ENCODE measurements around the gene EMC8.

EMC8 gene

GRCh38 chr16:85816159-85816558 is 16.8 kb upstream of the EMC8 start:
- CTCF ChIA-PET = interaction anchor here (0.6 to 7.9 kb wide), 2 partner anchors 172 to 212 kb away, joined by 3 to 210 read pairs; no protein-coding TSS in a partner anchor
- Histone ChIP-seq H3K4me3 (ENCODE audit: control insufficient read depth in 1 of 7, extremely low read depth in 1 of 7, insufficient read depth in 4 of 7, low read depth in 2 of 7, low read length in 6 of 7) (no peak overlapping the region), H3K36me3 (ENCODE audit: control insufficient read depth in 4 of 4, insufficient read depth in 4 of 4, low read length in 3 of 4) (no peaks in the 10 kb centered on the region), H3K27me3 (replicated peaks in 2 of 5; ENCODE audit: control insufficient read depth in 4 of 5, insufficient read depth in 5 of 5, low read length in 4 of 5) (peaks cover 0 to 56% (median 19%) of the 10 kb centered on the region in 5 experiments), H3K9me3 (ENCODE audit: control extremely low read depth in 1 of 5, control insufficient read depth in 4 of 5, insufficient read depth in 2 of 5, low read depth in 1 of 5, low read length in 4 of 5) (no peaks in the 10 kb centered on the region), H3K4me1 (ENCODE audit: control extremely low read depth in 1 of 4, control insufficient read depth in 4 of 4, insufficient read depth in 4 of 4, low read length in 3 of 4) (no peaks in the 10 kb centered on the region), H3K27ac (ENCODE audit: insufficient read depth in 1 of 2, low read depth in 1 of 2, low read length in 2 of 2, poor library complexity in 1 of 2, severe bottlenecking in 2 of 2) (no peak overlapping the region)
- no peak for DNase-seq
- POLR2A ChIA-PET = no interaction called here
- WGBS (ENCODE audit: insufficient coverage) = 100% methylated on average over 12 of the region's 14 CpGs

GRCh38 chr16:85812811-85813700 is 13.7 kb upstream of the EMC8 start:
- H3K27me3 ChIP-seq (replicated peaks in 2 of 5; ENCODE audit: control insufficient read depth in 4 of 5, insufficient read depth in 5 of 5, low read length in 4 of 5) = peaks cover 0 to 55% (median 18%) of the 10 kb centered on the region in 5 experiments
- WGBS (ENCODE audit: insufficient coverage) = 90% methylated on average over 18 of the region's 20 CpGs
- POLR2A ChIA-PET = no interaction called here

GRCh38 chr16:85812031-85812807 is 12.9 kb upstream of the EMC8 start:
- POLR2A ChIA-PET = no interaction called here

More at GRCh38 chr16:85812811-85813700, 13.7 kb upstream of the EMC8 start:
- Histone ChIP-seq H3K4me3 (ENCODE audit: control insufficient read depth in 1 of 7, extremely low read depth in 1 of 7, insufficient read depth in 4 of 7, low read depth in 2 of 7, low read length in 6 of 7) (no peak overlapping the region), H3K27ac (ENCODE audit: insufficient read depth in 1 of 2, low read depth in 1 of 2, low read length in 2 of 2, poor library complexity in 1 of 2, severe bottlenecking in 2 of 2) (no peak overlapping the region), H3K4me1 (ENCODE audit: control extremely low read depth in 1 of 4, control insufficient read depth in 4 of 4, insufficient read depth in 4 of 4, low read length in 3 of 4) (no peaks in the 10 kb centered on the region), H3K9me3 (ENCODE audit: control extremely low read depth in 1 of 5, control insufficient read depth in 4 of 5, insufficient read depth in 2 of 5, low read depth in 1 of 5, low read length in 4 of 5) (peaks cover 0 to 3% (median 0%) of the 10 kb centered on the region in 5 experiments), H3K36me3 (ENCODE audit: control insufficient read depth in 4 of 4, insufficient read depth in 4 of 4, low read length in 3 of 4) (no peaks in the 10 kb centered on the region)
- CTCF ChIA-PET = interaction anchor here (1.2 to 1.8 kb wide), 3 partner anchors 8 to 178 kb away, joined by 3 to 10 read pairs (median 4); no protein-coding TSS in a partner anchor
- DNase-seq = no peak

GRCh38 chr16:85810742-85811115 is 11.4 kb upstream of the EMC8 start:
- DNase-seq = no peak
- ChIA-PET CTCF (no interaction called here), POLR2A (no interaction called here)
- 96% methylated on average over 5 of the region's 7 CpGs for WGBS (ENCODE audit: insufficient coverage)
- peaks cover 0 to 3% (median 0%) of the 10 kb centered on the region in 5 experiments for H3K9me3 ChIP-seq (ENCODE audit: control extremely low read depth in 1 of 5, control insufficient read depth in 4 of 5, insufficient read depth in 2 of 5, low read depth in 1 of 5, low read length in 4 of 5)
- peaks cover 0 to 52% (median 18%) of the 10 kb centered on the region in 5 experiments for H3K27me3 ChIP-seq (replicated peaks in 2 of 5; ENCODE audit: control insufficient read depth in 4 of 5, insufficient read depth in 5 of 5, low read length in 4 of 5)
- H3K27ac ChIP-seq (ENCODE audit: insufficient read depth in 1 of 2, low read depth in 1 of 2, low read length in 2 of 2, poor library complexity in 1 of 2, severe bottlenecking in 2 of 2) = no peak overlapping the region
- peaks cover 0 to 16% (median 10%) of the 10 kb centered on the region in 4 experiments for H3K36me3 ChIP-seq (ENCODE audit: control insufficient read depth in 4 of 4, insufficient read depth in 4 of 4, low read length in 3 of 4)
- H3K4me3 ChIP-seq (ENCODE audit: control insufficient read depth in 1 of 7, extremely low read depth in 1 of 7, insufficient read depth in 4 of 7, low read depth in 2 of 7, low read length in 6 of 7) = no peak overlapping the region
- H3K4me1 ChIP-seq (ENCODE audit: control extremely low read depth in 1 of 4, control insufficient read depth in 4 of 4, insufficient read depth in 4 of 4, low read length in 3 of 4) = no peaks in the 10 kb centered on the region

More at GRCh38 chr16:85812031-85812807, 12.9 kb upstream of the EMC8 start:
- DNase-seq = no peak
- H3K9me3 ChIP-seq (ENCODE audit: control extremely low read depth in 1 of 5, control insufficient read depth in 4 of 5, insufficient read depth in 2 of 5, low read depth in 1 of 5, low read length in 4 of 5) = peaks cover 0 to 3% (median 0%) of the 10 kb centered on the region in 5 experiments
- peaks cover 0 to 2% (median 0%) of the 10 kb centered on the region in 4 experiments for H3K36me3 ChIP-seq (ENCODE audit: control insufficient read depth in 4 of 4, insufficient read depth in 4 of 4, low read length in 3 of 4)
- WGBS (ENCODE audit: insufficient coverage) = 49% methylated on average over 37 of the region's 37 CpGs
- H3K27ac ChIP-seq (ENCODE audit: insufficient read depth in 1 of 2, low read depth in 1 of 2, low read length in 2 of 2, poor library complexity in 1 of 2, severe bottlenecking in 2 of 2) = no peak overlapping the region
- CTCF ChIA-PET = interaction anchor here (1.2 to 1.8 kb wide), 2 partner anchors 9 to 175 kb away, joined by 3 to 10 read pairs; no protein-coding TSS in a partner anchor
- peaks cover 0 to 52% (median 18%) of the 10 kb centered on the region in 5 experiments for H3K27me3 ChIP-seq (replicated peaks in 2 of 5; ENCODE audit: control insufficient read depth in 4 of 5, insufficient read depth in 5 of 5, low read length in 4 of 5)
- no peaks in the 10 kb centered on the region for H3K4me1 ChIP-seq (ENCODE audit: control extremely low read depth in 1 of 4, control insufficient read depth in 4 of 4, insufficient read depth in 4 of 4, low read length in 3 of 4)
- H3K4me3 ChIP-seq (ENCODE audit: control insufficient read depth in 1 of 7, extremely low read depth in 1 of 7, insufficient read depth in 4 of 7, low read depth in 2 of 7, low read length in 6 of 7) = no peak overlapping the region

GRCh38 chr16:85810097-85810741 is 10.9 kb upstream of the EMC8 start:
- DNase-seq = no peak
- Histone ChIP-seq H3K27ac (ENCODE audit: insufficient read depth in 1 of 2, low read depth in 1 of 2, low read length in 2 of 2, poor library complexity in 1 of 2, severe bottlenecking in 2 of 2) (no peak overlapping the region), H3K36me3 (ENCODE audit: control insufficient read depth in 4 of 4, insufficient read depth in 4 of 4, low read length in 3 of 4) (peaks cover 2 to 21% (median 15%) of the 10 kb centered on the region in 4 experiments), H3K4me3 (ENCODE audit: control insufficient read depth in 1 of 7, extremely low read depth in 1 of 7, insufficient read depth in 4 of 7, low read depth in 2 of 7, low read length in 6 of 7) (no peak overlapping the region), H3K4me1 (ENCODE audit: control extremely low read depth in 1 of 4, control insufficient read depth in 4 of 4, insufficient read depth in 4 of 4, low read length in 3 of 4) (no peaks in the 10 kb centered on the region), H3K9me3 (ENCODE audit: control extremely low read depth in 1 of 5, control insufficient read depth in 4 of 5, insufficient read depth in 2 of 5, low read depth in 1 of 5, low read length in 4 of 5) (peaks cover 0 to 3% (median 0%) of the 10 kb centered on the region in 5 experiments), H3K27me3 (replicated peaks in 2 of 5; ENCODE audit: control insufficient read depth in 4 of 5, insufficient read depth in 5 of 5, low read length in 4 of 5) (peaks cover 0 to 50% (median 18%) of the 10 kb centered on the region in 5 experiments)
- ChIA-PET POLR2A (interaction anchor here (1.6 kb wide), 1 partner anchor 10 kb away, joined by 5 read pairs; no protein-coding TSS in a partner anchor), CTCF (no interaction called here)
- 95% methylated on average over 11 of the region's 13 CpGs for WGBS (ENCODE audit: insufficient coverage)

GRCh38 chr16:85809645-85810044 is 10.3 kb upstream of the EMC8 start:
- peaks cover 0 to 50% (median 18%) of the 10 kb centered on the region in 5 experiments for H3K27me3 ChIP-seq (replicated peaks in 2 of 5; ENCODE audit: control insufficient read depth in 4 of 5, insufficient read depth in 5 of 5, low read length in 4 of 5)
- peaks cover 2 to 26% (median 21%) of the 10 kb centered on the region in 4 experiments for H3K36me3 ChIP-seq (ENCODE audit: control insufficient read depth in 4 of 4, insufficient read depth in 4 of 4, low read length in 3 of 4)
- no peak overlapping the region for H3K27ac ChIP-seq (ENCODE audit: insufficient read depth in 1 of 2, low read depth in 1 of 2, low read length in 2 of 2, poor library complexity in 1 of 2, severe bottlenecking in 2 of 2)
- no peak for DNase-seq
- no peaks in the 10 kb centered on the region for H3K4me1 ChIP-seq (ENCODE audit: control extremely low read depth in 1 of 4, control insufficient read depth in 4 of 4, insufficient read depth in 4 of 4, low read length in 3 of 4)
- ChIA-PET POLR2A (interaction anchor here (0.7 to 1.6 kb wide), 2 partner anchors 9 to 135 kb away, joined by 3 to 5 read pairs; no protein-coding TSS in a partner anchor), CTCF (no interaction called here)
- H3K9me3 ChIP-seq (ENCODE audit: control extremely low read depth in 1 of 5, control insufficient read depth in 4 of 5, insufficient read depth in 2 of 5, low read depth in 1 of 5, low read length in 4 of 5) = peaks cover 0 to 3% (median 0%) of the 10 kb centered on the region in 5 experiments
- no peak overlapping the region for H3K4me3 ChIP-seq (ENCODE audit: control insufficient read depth in 1 of 7, extremely low read depth in 1 of 7, insufficient read depth in 4 of 7, low read depth in 2 of 7, low read length in 6 of 7)
- 95% methylated on average over 9 of the region's 10 CpGs for WGBS (ENCODE audit: insufficient coverage)

Data from common myeloid progenitor, CD34-positive (primary cell).